Breast epithelium (tissue), 3 donors: ENCODE measurements around the gene FADD.

ENCODE experiments used
- CTCF ChIP-seq, 3 donors: fragments of 450-650 bp; IDR thresholded peaks; one replicate each; pipeline ENCODE4 v1.5.1; 2016 to 2017; ENCODE audit warnings: antibody characterized with exemption in 3 of 3, mild to moderate bottlenecking in 3 of 3, moderate library complexity in 3 of 3
- POLR2AphosphoS5 ChIP-seq, 3 donors: sonication (generic); formaldehyde crosslinking; IDR thresholded peaks; one replicate each; pipeline ENCODE4 v1.6.1; 2017; ENCODE audit warnings: antibody characterized with exemption in 3 of 3

GRCh38 chr11:70173018-70173417 lies 30.1 kb upstream of the FADD start:
- TF ChIP-seq CTCF (IDR thresholded peaks at IDR 0.05), result no peak
- no peak for TF ChIP-seq POLR2AphosphoS5 (IDR thresholded peaks at IDR 0.05)
